ENCODE data around the gene ALG8.

ALG8 gene

DNA sequence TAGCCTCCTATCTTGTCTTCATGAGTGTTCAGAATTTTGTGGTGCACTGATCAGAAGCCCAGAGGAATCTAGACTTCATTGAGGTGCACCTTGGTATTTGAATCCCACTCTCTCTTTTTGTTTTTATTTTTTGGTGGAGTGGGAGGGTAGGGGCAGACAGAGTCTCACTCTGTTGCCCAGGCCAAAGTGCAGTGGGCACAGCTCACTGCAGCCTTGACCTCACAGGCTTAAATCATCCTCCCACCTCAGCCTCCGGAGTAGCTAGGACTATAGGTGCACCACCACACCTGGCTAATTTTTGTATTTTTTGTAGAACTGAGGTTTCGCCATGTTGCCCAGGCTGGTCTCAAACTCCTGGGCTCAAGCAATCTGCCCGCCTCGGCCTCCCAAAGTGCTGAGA is 10.9 kb upstream of the ALG8 start:
- no peak for DNase-seq (ENCODE audit: low spot score in 2 of 2)
- no peaks in the 10 kb centered on the region for H3K36me3 Mint-ChIP-seq (ENCODE audit: insufficient read depth)
- no peaks in the 10 kb centered on the region for H3K4me1 Mint-ChIP-seq
- no peak overlapping the region for H3K4me3 Mint-ChIP-seq
- H3K27me3 Mint-ChIP-seq: no peaks in the 10 kb centered on the region
- H3K27ac Mint-ChIP-seq (ENCODE audit: low read depth): no peak overlapping the region
- no peak for ATAC-seq (replicated peaks; ENCODE audit: extremely low read depth, poor library complexity, severe bottlenecking)
- H3K9me3 Mint-ChIP-seq: no peaks in the 10 kb centered on the region

DNA sequence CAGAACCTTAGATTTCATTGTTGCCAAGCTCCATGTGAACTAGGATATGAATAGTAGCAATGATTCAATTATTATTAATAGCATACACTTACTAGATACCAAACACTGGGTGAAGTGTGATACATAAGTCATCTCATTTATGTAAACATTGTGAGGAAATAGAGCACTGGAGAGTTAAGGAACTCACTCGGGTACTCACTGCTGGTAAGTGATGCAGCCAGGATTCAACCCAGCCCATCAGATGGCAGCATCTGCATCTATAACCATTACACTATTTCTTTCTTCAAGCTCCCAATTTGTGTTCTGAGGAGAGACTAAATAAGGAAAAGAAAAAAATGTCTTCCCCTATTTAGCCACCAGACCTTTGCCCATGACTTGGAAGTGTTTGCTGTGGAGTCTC is 10.2 kb upstream of the ALG8 start:
- H3K27me3 Mint-ChIP-seq: no peaks in the 10 kb centered on the region
- no peak overlapping the region for H3K27ac Mint-ChIP-seq (ENCODE audit: low read depth)
- no peaks in the 10 kb centered on the region for H3K4me1 Mint-ChIP-seq
- DNase-seq (ENCODE audit: low spot score in 2 of 2) (no peak), ATAC-seq (replicated peaks; ENCODE audit: extremely low read depth, poor library complexity, severe bottlenecking) (no peak)
- no peaks in the 10 kb centered on the region for H3K9me3 Mint-ChIP-seq
- no peaks in the 10 kb centered on the region for H3K36me3 Mint-ChIP-seq (ENCODE audit: insufficient read depth)
- no peak overlapping the region for H3K4me3 Mint-ChIP-seq

DNA sequence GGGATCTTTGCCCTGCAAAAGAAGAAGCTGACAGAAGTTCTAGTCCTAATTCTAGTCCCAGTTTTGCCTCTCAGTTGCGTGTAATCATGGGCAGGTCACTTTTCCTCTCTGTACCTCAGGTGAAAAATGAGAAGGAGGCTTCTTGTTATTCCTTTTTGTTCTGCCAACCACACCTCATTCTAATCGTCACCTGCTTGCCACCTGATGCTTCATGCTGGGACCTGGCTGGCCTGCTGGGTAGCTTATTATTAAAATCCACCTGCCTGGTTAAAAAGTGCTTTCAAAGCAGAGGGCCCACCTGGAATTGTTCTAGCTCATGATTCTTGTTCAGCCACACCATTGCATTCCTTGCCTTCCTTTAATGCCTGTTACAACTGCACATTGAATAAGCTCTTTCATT is 8.4 kb upstream of the ALG8 start:
- Mint-ChIP-seq H3K4me1 (no peaks in the 10 kb centered on the region), H3K4me3 (no peak overlapping the region), H3K27ac (ENCODE audit: low read depth) (peak overlapping the region; percentile 24), H3K9me3 (no peaks in the 10 kb centered on the region), H3K27me3 (no peaks in the 10 kb centered on the region), H3K36me3 (ENCODE audit: insufficient read depth) (no peaks in the 10 kb centered on the region)
- no peak for DNase-seq (ENCODE audit: low spot score in 2 of 2)
- no peak for ATAC-seq (replicated peaks; ENCODE audit: extremely low read depth, poor library complexity, severe bottlenecking)

DNA sequence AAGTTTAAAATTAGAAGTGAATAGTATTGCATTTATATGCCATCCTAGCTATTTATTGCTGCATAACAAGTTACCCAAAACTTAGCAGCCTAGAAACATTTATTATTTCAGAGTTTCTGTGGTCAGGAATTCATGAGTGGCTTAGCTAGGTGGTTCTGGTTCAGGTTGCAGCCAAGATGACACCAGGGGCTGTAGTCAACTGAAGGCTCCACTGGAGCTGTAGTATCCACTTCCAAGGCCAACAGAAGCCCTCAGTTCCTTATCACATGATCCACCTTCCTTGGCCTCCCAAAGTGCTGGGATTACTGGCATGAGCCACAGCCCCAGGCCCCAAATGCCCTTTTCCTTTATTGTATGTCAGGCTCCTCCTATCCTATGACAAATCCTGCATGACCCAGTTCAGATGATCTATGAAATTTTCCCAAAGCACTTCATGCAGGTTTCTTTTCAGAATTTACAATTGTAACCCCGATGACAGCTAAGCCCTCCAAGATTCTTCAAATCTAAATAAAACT is 6.1 kb upstream of the ALG8 start:
- no peak for ATAC-seq (replicated peaks; ENCODE audit: extremely low read depth, poor library complexity, severe bottlenecking)
- Mint-ChIP-seq H3K4me3 (no peak overlapping the region), H3K4me1 (peaks cover 11% of the 10 kb centered on the region), H3K36me3 (ENCODE audit: insufficient read depth) (no peaks in the 10 kb centered on the region), H3K9me3 (no peaks in the 10 kb centered on the region), H3K27ac (ENCODE audit: low read depth) (no peak overlapping the region), H3K27me3 (no peaks in the 10 kb centered on the region)
- DNase-seq (ENCODE audit: low spot score in 2 of 2): no peak

DNA sequence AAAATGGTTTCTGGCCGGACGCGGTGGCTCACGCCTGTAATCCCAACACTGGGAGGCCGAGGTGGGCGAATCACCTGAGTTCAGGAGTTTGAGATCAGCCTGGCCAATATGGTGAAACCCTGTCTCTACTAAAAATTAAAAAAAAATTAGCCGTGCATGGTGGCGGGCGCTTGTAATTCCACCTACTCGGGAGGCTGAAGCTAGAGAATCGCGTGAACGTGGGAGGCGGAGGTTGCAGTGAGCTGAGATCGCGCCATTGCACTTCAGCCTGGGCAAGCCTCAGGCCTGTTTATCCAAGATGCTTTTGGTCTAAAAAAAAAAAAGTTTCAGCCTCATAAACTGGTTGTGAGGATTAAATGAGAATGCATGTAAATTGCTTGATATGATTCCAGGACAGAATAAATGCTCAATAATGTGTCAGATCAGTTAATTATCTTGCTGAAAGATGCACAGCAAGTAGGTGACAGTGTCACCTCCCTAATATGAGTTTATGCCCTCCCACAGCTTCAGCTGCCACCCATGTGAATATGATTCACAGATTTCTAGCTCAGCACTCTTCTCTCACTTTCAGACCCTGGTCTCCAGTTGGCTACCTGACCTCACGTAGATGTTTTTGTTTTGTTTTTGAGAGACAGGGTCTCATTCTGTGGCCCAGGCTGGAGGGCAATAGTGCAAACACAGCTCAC is 1.1 kb upstream of the ALG8 start:
- peak overlapping the region; percentile 89 for H3K4me3 Mint-ChIP-seq
- peaks cover 7% of the 10 kb centered on the region for H3K36me3 Mint-ChIP-seq (ENCODE audit: insufficient read depth)
- peaks cover 23% of the 10 kb centered on the region for H3K4me1 Mint-ChIP-seq
- H3K27ac Mint-ChIP-seq (ENCODE audit: low read depth): no peak overlapping the region
- H3K27me3 Mint-ChIP-seq: no peaks in the 10 kb centered on the region
- DNase-seq (ENCODE audit: low spot score in 2 of 2) (no peak), ATAC-seq (replicated peaks; ENCODE audit: extremely low read depth, poor library complexity, severe bottlenecking) (no peak)
- H3K9me3 Mint-ChIP-seq: no peaks in the 10 kb centered on the region

DNA sequence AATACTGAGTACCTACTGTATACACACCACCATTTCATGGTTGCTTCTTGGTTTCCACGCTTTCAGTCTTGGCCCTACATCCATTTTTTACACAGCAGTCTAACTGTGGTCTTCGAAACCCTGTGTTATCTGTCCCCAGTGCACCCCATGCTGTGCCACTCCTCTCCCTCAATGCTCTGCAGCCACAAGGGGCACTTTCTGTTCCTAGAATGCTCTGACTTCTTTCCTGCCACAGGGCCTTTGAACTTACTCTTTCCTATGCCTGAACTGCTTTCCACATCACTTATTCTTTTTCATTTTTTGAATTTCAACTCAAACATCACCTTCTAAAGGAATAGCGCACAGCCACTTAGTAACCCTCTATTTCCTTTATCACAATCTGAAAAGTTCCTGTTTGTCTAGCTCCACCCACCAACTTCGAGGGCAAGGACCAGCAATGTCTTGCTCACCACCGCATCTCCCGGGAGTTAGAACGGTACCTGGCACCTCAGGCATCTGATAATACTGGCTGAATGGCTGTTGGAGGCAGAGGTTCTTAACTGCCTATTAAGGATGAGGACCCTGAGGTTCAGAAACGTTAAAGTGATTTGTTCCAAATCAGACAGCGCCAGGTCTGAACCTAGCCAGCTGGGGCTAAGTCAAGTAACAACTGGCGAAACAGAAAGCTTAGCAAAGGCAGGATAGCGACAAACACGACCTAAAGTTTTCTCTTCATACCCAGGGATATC is 568 bp downstream of the ALG8 start:
- Mint-ChIP-seq H3K4me1 (peaks cover 23% of the 10 kb centered on the region), H3K9me3 (no peaks in the 10 kb centered on the region), H3K27me3 (no peaks in the 10 kb centered on the region), H3K4me3 (peak overlapping the region; percentile 89), H3K27ac (ENCODE audit: low read depth) (peak overlapping the region; percentile 94), H3K36me3 (ENCODE audit: insufficient read depth) (peaks cover 7% of the 10 kb centered on the region)
- ATAC-seq (replicated peaks; ENCODE audit: extremely low read depth, poor library complexity, severe bottlenecking) (peak; percentile 44), DNase-seq (ENCODE audit: low spot score in 2 of 2) (peak in 1 of 2 donors; percentile 16)

DNA sequence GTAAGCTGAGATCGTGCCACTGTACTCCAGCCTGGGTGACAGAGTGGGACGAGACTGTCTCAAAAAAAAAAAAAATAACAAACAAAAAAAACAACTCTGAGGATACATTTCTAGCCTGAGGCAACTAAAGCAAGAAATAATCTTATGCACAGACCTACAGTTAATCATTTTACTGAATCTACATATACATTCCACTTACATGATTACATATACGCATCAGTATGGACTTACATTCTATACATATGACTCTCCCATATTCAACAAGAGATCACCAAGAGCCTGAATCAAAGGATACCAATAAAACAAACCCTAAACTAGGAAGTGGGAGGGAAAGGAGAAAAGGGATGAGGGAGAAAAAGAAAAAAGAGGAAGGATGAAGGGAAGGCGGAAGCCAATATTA is 1.1 kb downstream of the ALG8 start:
- no peak for ATAC-seq (replicated peaks; ENCODE audit: extremely low read depth, poor library complexity, severe bottlenecking)
- H3K27me3 Mint-ChIP-seq: no peaks in the 10 kb centered on the region
- H3K4me1 Mint-ChIP-seq: peaks cover 23% of the 10 kb centered on the region
- H3K4me3 Mint-ChIP-seq: peak overlapping the region; percentile 89
- H3K27ac Mint-ChIP-seq (ENCODE audit: low read depth): peak overlapping the region; percentile 94
- H3K9me3 Mint-ChIP-seq: no peaks in the 10 kb centered on the region
- no peak for DNase-seq (ENCODE audit: low spot score in 2 of 2)
- H3K36me3 Mint-ChIP-seq (ENCODE audit: insufficient read depth): peaks cover 10% of the 10 kb centered on the region

DNA sequence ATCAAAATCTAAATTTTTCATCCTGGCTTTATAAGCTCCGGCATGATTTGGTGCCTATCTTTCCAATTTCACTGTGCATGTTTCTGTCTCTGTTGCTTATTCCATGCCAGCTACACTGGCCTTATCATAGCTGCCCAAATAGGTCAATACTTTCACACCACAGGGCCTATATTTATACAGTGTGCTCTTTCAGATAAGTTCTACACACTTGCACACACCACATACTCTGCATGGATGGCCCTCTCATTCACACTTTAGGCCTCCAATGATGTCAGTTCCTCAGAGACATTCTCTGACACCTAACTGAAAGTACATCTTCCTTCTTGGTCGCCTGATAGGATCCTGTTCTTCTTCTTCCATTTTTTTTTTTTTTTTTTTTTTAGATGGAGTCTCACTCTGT is 7.0 kb downstream of the ALG8 start:
- Mint-ChIP-seq H3K4me3 (no peak overlapping the region), H3K36me3 (ENCODE audit: insufficient read depth) (peaks cover 8% of the 10 kb centered on the region), H3K27ac (ENCODE audit: low read depth) (no peak overlapping the region), H3K9me3 (no peaks in the 10 kb centered on the region), H3K27me3 (no peaks in the 10 kb centered on the region), H3K4me1 (peaks cover 5% of the 10 kb centered on the region)
- no peak for DNase-seq (ENCODE audit: low spot score in 2 of 2)
- no peak for ATAC-seq (replicated peaks; ENCODE audit: extremely low read depth, poor library complexity, severe bottlenecking)

DNA sequence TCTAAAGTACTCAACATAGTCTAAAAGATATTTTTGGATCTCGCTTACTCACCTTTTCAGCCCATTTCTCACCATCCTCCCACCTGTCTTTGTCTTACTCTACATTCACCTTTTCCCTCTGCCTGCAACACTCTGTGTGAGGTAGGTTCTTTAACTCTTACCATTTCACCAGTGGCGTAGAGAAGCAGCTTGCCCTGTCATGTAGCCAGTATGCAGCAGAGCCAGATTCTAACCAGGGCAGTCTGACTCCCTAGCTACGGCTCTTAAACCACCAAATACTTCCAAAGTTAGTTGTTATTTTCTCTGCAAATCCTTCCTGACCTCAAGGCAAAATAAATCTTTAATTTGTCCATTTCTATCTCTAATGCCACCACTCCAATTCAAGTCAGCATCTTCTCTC is 7.5 kb downstream of the ALG8 start:
- no peak overlapping the region for H3K27ac Mint-ChIP-seq (ENCODE audit: low read depth)
- H3K27me3 Mint-ChIP-seq: no peaks in the 10 kb centered on the region
- H3K4me3 Mint-ChIP-seq: no peak overlapping the region
- peaks cover 6% of the 10 kb centered on the region for H3K36me3 Mint-ChIP-seq (ENCODE audit: insufficient read depth)
- no peaks in the 10 kb centered on the region for H3K9me3 Mint-ChIP-seq
- H3K4me1 Mint-ChIP-seq: peaks cover 5% of the 10 kb centered on the region
- DNase-seq (ENCODE audit: low spot score in 2 of 2): no peak
- no peak for ATAC-seq (replicated peaks; ENCODE audit: extremely low read depth, poor library complexity, severe bottlenecking)

DNA sequence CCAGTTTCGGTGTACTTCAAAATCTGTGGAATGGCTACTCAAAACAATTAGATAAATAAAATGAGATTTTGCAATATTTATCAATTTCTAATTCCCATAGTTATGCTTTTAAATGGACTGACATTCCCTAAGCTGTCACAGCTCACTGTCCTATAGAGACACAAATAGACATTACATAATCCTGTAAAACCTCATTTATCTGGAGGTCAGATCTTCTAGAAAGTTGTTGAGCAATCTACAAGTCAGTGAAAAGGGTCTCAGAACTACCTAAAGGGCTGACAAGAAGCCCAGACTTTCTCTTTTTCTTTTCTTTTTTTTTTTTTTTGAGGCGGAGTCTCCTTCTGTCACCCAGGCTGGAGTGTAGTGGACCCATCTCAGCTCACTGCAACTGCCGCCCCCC is 12.0 kb downstream of the ALG8 start:
- DNase-seq (ENCODE audit: low spot score in 2 of 2) (no peak), ATAC-seq (replicated peaks; ENCODE audit: extremely low read depth, poor library complexity, severe bottlenecking) (no peak)
- Mint-ChIP-seq H3K36me3 (ENCODE audit: insufficient read depth) (peaks cover 11% of the 10 kb centered on the region), H3K27ac (ENCODE audit: low read depth) (no peak overlapping the region), H3K4me3 (no peak overlapping the region), H3K4me1 (peaks cover 5% of the 10 kb centered on the region), H3K9me3 (no peaks in the 10 kb centered on the region), H3K27me3 (no peaks in the 10 kb centered on the region)

DNA sequence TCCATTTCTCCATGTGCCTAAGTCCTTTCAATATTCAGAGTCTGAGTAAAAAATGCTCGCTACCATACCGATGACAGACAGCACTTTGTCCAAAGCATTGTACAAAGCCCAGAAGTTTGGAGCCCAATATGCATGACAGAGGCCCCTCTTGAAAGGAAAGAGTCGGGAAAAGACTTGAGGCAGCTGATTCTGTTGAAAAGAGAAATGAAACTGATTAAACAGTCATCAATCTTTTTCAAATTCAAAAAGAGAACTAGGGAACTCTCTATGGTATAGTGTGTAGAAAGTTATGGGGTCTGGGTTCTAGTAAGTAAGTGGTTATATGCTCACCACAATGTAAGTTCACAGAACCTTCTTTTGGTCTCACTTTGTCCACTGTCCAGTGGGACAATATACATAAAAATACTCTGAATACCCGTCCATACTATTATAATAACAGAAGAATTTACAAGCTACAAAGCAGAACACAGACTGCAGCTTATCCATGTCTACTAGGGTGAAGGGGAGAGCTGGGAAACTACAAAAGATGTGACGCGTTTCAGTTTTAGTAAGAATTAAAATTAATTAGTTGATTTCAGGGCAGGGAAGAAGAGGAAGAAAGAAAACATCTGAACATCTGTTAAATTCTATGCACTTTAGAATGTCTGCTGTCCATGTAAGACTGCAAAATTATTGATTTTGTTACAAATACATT is 26.7 kb downstream of the ALG8 start:
- DNase-seq (ENCODE audit: low spot score in 2 of 2) (no peak), ATAC-seq (replicated peaks; ENCODE audit: extremely low read depth, poor library complexity, severe bottlenecking) (no peak)
- Mint-ChIP-seq H3K27ac (ENCODE audit: low read depth) (no peak overlapping the region), H3K4me3 (no peak overlapping the region), H3K36me3 (ENCODE audit: insufficient read depth) (peaks cover 35% of the 10 kb centered on the region), H3K27me3 (no peaks in the 10 kb centered on the region), H3K4me1 (no peaks in the 10 kb centered on the region), H3K9me3 (no peaks in the 10 kb centered on the region)

DNA sequence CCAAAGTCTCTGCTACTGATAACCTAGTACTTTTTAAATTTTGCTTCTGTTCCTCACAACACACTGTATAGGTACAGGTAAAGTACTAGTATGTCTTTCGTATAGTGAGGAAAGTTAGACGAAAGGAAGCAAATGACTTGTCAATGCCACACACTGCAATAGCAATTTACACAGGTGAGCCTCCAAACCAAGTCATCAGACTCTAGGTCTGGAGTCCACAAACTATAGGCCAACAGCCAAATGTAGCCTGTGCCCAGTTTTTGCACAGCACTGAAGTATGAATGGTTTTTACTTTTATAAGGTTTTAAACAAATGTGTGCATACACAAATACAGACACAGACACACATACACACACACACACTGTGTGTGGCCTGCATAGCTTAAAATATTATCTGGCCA is 28.1 kb downstream of the ALG8 start:
- no peaks in the 10 kb centered on the region for H3K9me3 Mint-ChIP-seq
- H3K27ac Mint-ChIP-seq (ENCODE audit: low read depth): no peak overlapping the region
- ATAC-seq (replicated peaks; ENCODE audit: extremely low read depth, poor library complexity, severe bottlenecking) (no peak), DNase-seq (ENCODE audit: low spot score in 2 of 2) (no peak)
- peaks cover 30% of the 10 kb centered on the region for H3K36me3 Mint-ChIP-seq (ENCODE audit: insufficient read depth)
- H3K27me3 Mint-ChIP-seq: no peaks in the 10 kb centered on the region
- no peaks in the 10 kb centered on the region for H3K4me1 Mint-ChIP-seq
- H3K4me3 Mint-ChIP-seq: no peak overlapping the region

DNA sequence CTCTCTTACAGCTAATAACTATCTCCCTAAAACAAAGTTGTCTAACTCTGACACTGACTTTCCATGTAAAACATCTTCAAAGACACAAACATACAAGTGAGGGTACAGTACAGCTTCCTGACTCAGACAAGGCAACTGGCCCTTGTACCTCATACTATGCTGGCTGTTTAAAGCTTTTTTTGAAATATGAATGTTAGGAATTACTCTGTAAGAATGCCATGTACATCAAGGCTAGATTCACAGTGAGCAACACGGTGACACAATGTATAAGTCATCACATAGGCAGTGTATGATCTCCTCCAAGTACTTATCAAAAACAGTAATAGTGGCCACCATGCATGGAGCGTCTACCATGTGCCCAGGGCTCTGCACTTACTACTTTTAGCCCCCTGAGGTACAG is 28.6 kb downstream of the ALG8 start:
- no peak overlapping the region for H3K4me3 Mint-ChIP-seq
- ATAC-seq (replicated peaks; ENCODE audit: extremely low read depth, poor library complexity, severe bottlenecking) (no peak), DNase-seq (ENCODE audit: low spot score in 2 of 2) (no peak)
- H3K9me3 Mint-ChIP-seq: no peaks in the 10 kb centered on the region
- H3K27ac Mint-ChIP-seq (ENCODE audit: low read depth): no peak overlapping the region
- H3K36me3 Mint-ChIP-seq (ENCODE audit: insufficient read depth): peaks cover 31% of the 10 kb centered on the region
- no peaks in the 10 kb centered on the region for H3K27me3 Mint-ChIP-seq
- H3K4me1 Mint-ChIP-seq: no peaks in the 10 kb centered on the region
